WTC11 (cell line): Measurements from ENCODE around the gene MNS1. TPM values are rescaled to one million over a fixed set of nuclear protein-coding genes. Genes with fewer than 3 reads are reported as not detected.

Experiments used
- ATAC-seq: fragments of 200-7000 bp; cut with Tn5 transposase; 2 replicates; pipeline ENCODE4 v1.10.0; 2021; ENCODE audit warnings: mild to moderate bottlenecking, moderate library complexity
- CTCF ChIA-PET: fragments of 300-600 bp; sonication (Branson Sonifier 250); formaldehyde crosslinking; loops from one replicate; lab custom pipeline; 2021; ENCODE audit warnings: antibody characterized with exemption; lab: Charles Lee
- POLR2A ChIA-PET: fragments of 350-600 bp; sonication (Branson Sonifier 250); formaldehyde crosslinking; loops from one replicate; lab custom pipeline; 2021; ENCODE audit warnings: antibody characterized with exemption; lab: Charles Lee
- DNase-seq: peaks from one replicate; pipeline ENCODE4 v3.0.0; 2021; ENCODE audit warnings: low spot score
- H3K27ac Mint-ChIP-seq: 2 replicates; pipeline ENCODE4 v1.8.0; 2021; ENCODE audit warnings: mixed read lengths
- H3K27me3 Mint-ChIP-seq: 2 replicates; pipeline ENCODE4 v1.8.0; 2021; ENCODE audit warnings: low read depth, mild to moderate bottlenecking, moderate library complexity, mixed read lengths
- H3K36me3 Mint-ChIP-seq: 2 replicates; pipeline ENCODE4 v1.8.0; 2021; ENCODE audit warnings: mixed read lengths
- H3K4me1 Mint-ChIP-seq: 2 replicates; pipeline ENCODE4 v1.8.0; 2022; ENCODE audit warnings: mixed read lengths
- H3K4me3 Mint-ChIP-seq: 2 replicates; pipeline ENCODE4 v1.8.0; 2021; ENCODE audit warnings: mild to moderate bottlenecking, moderate library complexity, mixed read lengths
- H3K9me3 Mint-ChIP-seq: 2 replicates; pipeline ENCODE4 v1.8.0; 2021; ENCODE audit warnings: mixed read lengths
- ARID4B ChIP-seq: sonication (generic); formaldehyde crosslinking; IDR thresholded peaks from 2 replicates; pipeline ENCODE4 v1.8.0; 2023; ENCODE audit warnings: missing genetic modification reagents, mild to moderate bottlenecking, borderline replicate concordance
- CDX4 ChIP-seq: fragments of 250-450 bp; sonication (Bioruptor Pico); IDR thresholded peaks from 2 replicates; pipeline ENCODE4 v1.9.0; 2021; ENCODE audit warnings: moderate library complexity, mild to moderate bottlenecking, inconsistent platforms, borderline replicate concordance
- CTCF ChIP-seq: fragments of 200-600 bp; IDR thresholded peaks from 2 replicates; pipeline ENCODE4 v1.8.0; 2022; ENCODE audit warnings: antibody characterized with exemption
- ELF4 ChIP-seq: sonication (generic); formaldehyde crosslinking; IDR thresholded peaks from 2 replicates; pipeline ENCODE4 v1.8.1; 2022; ENCODE audit warnings: low read depth, mild to moderate bottlenecking, moderate library complexity, missing genetic modification reagents
- EMX1 ChIP-seq: fragments of 250-450 bp; sonication (Bioruptor Pico); IDR thresholded peaks from 2 replicates; pipeline ENCODE4 v1.8.0; 2021; ENCODE audit warnings: mild to moderate bottlenecking
- ETV6 ChIP-seq: sonication (generic); formaldehyde crosslinking; IDR thresholded peaks from 2 replicates; pipeline ENCODE4 v1.8.1; 2022; ENCODE audit warnings: mild to moderate bottlenecking, missing genetic modification reagents
- GABPB1 ChIP-seq: sonication (generic); formaldehyde crosslinking; IDR thresholded peaks from 2 replicates; pipeline ENCODE4 v1.8.1; 2023; ENCODE audit warnings: mild to moderate bottlenecking, missing genetic modification reagents
- HMGA2 ChIP-seq: fragments of 250-450 bp; sonication (Bioruptor Pico); IDR thresholded peaks from 2 replicates; pipeline ENCODE4 v1.4.0; 2021; ENCODE audit warnings: mild to moderate bottlenecking, moderate library complexity
- JUN ChIP-seq: sonication (generic); formaldehyde crosslinking; IDR thresholded peaks from 2 replicates; pipeline ENCODE4 v1.8.0; 2023; ENCODE audit warnings: mild to moderate bottlenecking, missing genetic modification reagents
- MXD4 ChIP-seq: fragments of 250-450 bp; sonication (Bioruptor Pico); IDR thresholded peaks from 2 replicates; pipeline ENCODE4 v1.8.0; 2021; ENCODE audit warnings: mild to moderate bottlenecking, moderate library complexity, borderline replicate concordance
- NR1H2 ChIP-seq: sonication (generic); formaldehyde crosslinking; IDR thresholded peaks from 2 replicates; pipeline ENCODE4 v1.9.0; 2021; ENCODE audit warnings: mild to moderate bottlenecking, moderate library complexity, missing genetic modification reagents
- NR2C2 ChIP-seq: sonication (generic); formaldehyde crosslinking; IDR thresholded peaks from 2 replicates; pipeline ENCODE4 v1.8.0; 2022; ENCODE audit warnings: mild to moderate bottlenecking, missing genetic modification reagents
- NR3C1 ChIP-seq: sonication (generic); formaldehyde crosslinking; conservative IDR thresholded peaks from 2 replicates; pipeline ENCODE4 v1.8.1; 2023; ENCODE audit warnings: low read depth, mild to moderate bottlenecking, missing genetic modification reagents
- PREB ChIP-seq: sonication (generic); formaldehyde crosslinking; IDR thresholded peaks from 2 replicates; pipeline ENCODE4 v1.8.1; 2022; ENCODE audit warnings: mild to moderate bottlenecking, missing genetic modification reagents, moderate library complexity, borderline replicate concordance
- RELA ChIP-seq: sonication (generic); formaldehyde crosslinking; IDR thresholded peaks from 2 replicates; pipeline ENCODE4 v1.8.1; 2022; ENCODE audit warnings: missing genetic modification reagents, mild to moderate bottlenecking, borderline replicate concordance
- TEAD4 ChIP-seq: sonication (generic); formaldehyde crosslinking; IDR thresholded peaks from 2 replicates; pipeline ENCODE4 v1.8.0; 2022; ENCODE audit warnings: mild to moderate bottlenecking, missing genetic modification reagents
- TP53 ChIP-seq: sonication (generic); formaldehyde crosslinking; IDR thresholded peaks from 2 replicates; pipeline ENCODE4 v1.8.1; 2023; ENCODE audit warnings: mild to moderate bottlenecking, missing genetic modification reagents
- ZBTB43 ChIP-seq: sonication (generic); formaldehyde crosslinking; IDR thresholded peaks from 2 replicates; pipeline ENCODE4 v1.8.1; 2023; ENCODE audit warnings: mild to moderate bottlenecking, missing genetic modification reagents
- ZNF219 ChIP-seq: sonication (generic); formaldehyde crosslinking; IDR thresholded peaks from 2 replicates; pipeline ENCODE4 v1.8.0; 2023; ENCODE audit warnings: missing genetic modification reagents, mild to moderate bottlenecking, borderline replicate concordance
- ZNF232 ChIP-seq: sonication (generic); formaldehyde crosslinking; IDR thresholded peaks from 2 replicates; pipeline ENCODE4 v1.8.0; 2022; ENCODE audit warnings: mild to moderate bottlenecking, missing genetic modification reagents
- ZNF416 ChIP-seq: fragments of 250-450 bp; sonication (Bioruptor Pico); IDR thresholded peaks from 2 replicates; pipeline ENCODE4 v1.9.0; 2021; ENCODE audit warnings: mild to moderate bottlenecking, inconsistent platforms
- ZNF532 ChIP-seq: fragments of 250-450 bp; sonication (Bioruptor Pico); IDR thresholded peaks from 2 replicates; pipeline ENCODE4 v1.9.0; 2021; ENCODE audit warnings: mild to moderate bottlenecking, borderline replicate concordance
- total RNA-seq: library from RNA; stranded (reverse); gene quantifications from 3 replicates; pipeline ENCODE4 v1.2.3, GENCODE V29; 2021

The MNS1 gene
- total RNA-seq, 1 experiment from 2014 or later, result 4.4 TPM

GRCh38 chr15:56393277-56393676 lies 71.7 kb downstream of the MNS1 start:
- POLR2A ChIA-PET, result no interaction called here
- CTCF ChIA-PET, result no interaction called here
- peaks cover 13% of the 10 kb centered on the region for H3K4me1 Mint-ChIP-seq
- no peak overlapping the region for H3K4me3 Mint-ChIP-seq
- no peak for TF ChIP-seq PREB (CRISPR knock-in tag)
- no peak for TF ChIP-seq CTCF
- TF ChIP-seq GABPB1 (CRISPR knock-in tag), result no peak
- no peak for TF ChIP-seq MXD4 (CRISPR knock-in tag)
- TF ChIP-seq RELA (CRISPR knock-in tag), result no peak
- no peak for TF ChIP-seq ZNF219 (CRISPR knock-in tag)
- no peak for TF ChIP-seq ETV6
- TF ChIP-seq ZNF416, result no peak
- TF ChIP-seq ZNF232 (CRISPR knock-in tag), result no peak
- TF ChIP-seq NR3C1 (CRISPR knock-in tag), result no peak
- no peak for TF ChIP-seq ZNF532 (CRISPR knock-in tag)
- no peak for TF ChIP-seq EMX1
- no peak for TF ChIP-seq HMGA2 (CRISPR knock-in tag)
- TF ChIP-seq ELF4 (CRISPR knock-in tag), result no peak
- TF ChIP-seq CDX4, result no peak
- no peak for TF ChIP-seq TEAD4 (CRISPR knock-in tag)
- no peak for TF ChIP-seq TP53 (CRISPR knock-in tag)
- ATAC-seq (no peak), DNase-seq (no peak)
- peaks cover 15% of the 10 kb centered on the region for H3K9me3 Mint-ChIP-seq
- H3K27me3 Mint-ChIP-seq, result no peaks in the 10 kb centered on the region
- 0 out of 2 replicates have a peak overlapping the region, but pooled peaks have one; percentile 7 for H3K27ac Mint-ChIP-seq
- peaks cover 19% of the 10 kb centered on the region for H3K36me3 Mint-ChIP-seq

GRCh38 chr15:56390739-56391267 lies 74.1 kb downstream of the MNS1 start:
- DNase-seq, result no peak
- Mint-ChIP-seq H3K9me3 (peaks cover 5% of the 10 kb centered on the region; the same call in 1 of the 2 replicates), H3K4me1 (no peaks in the 10 kb centered on the region), H3K27ac (no peak overlapping the region), H3K27me3 (no peaks in the 10 kb centered on the region), H3K36me3 (0 out of 2 replicates have a peak, but pooled peaks cover 6% of the 10 kb centered on the region), H3K4me3 (no peak overlapping the region)
- ChIA-PET POLR2A (no interaction called here), CTCF (no interaction called here)
- no peak for ATAC-seq
- TF ChIP-seq JUN (no peak), NR2C2 (CRISPR knock-in tag) (no peak), HMGA2 (CRISPR knock-in tag) (no peak), NR1H2 (CRISPR knock-in tag) (no peak), ARID4B (CRISPR knock-in tag) (no peak), ZBTB43 (CRISPR knock-in tag) (no peak)
